ENCODE measurements around the gene TREH. TPM values are rescaled to one million over a fixed set of nuclear protein-coding genes. Genes with fewer than 3 reads are reported as not detected.
"Not testable (repeated sequence)": the region's sequence is repeated elsewhere in the genome, so short reads cannot be mapped to it uniquely, and the experiment has no call there.

TREH gene
- total RNA-seq, 1 experiment from 2014 or later: not detected

DNA sequence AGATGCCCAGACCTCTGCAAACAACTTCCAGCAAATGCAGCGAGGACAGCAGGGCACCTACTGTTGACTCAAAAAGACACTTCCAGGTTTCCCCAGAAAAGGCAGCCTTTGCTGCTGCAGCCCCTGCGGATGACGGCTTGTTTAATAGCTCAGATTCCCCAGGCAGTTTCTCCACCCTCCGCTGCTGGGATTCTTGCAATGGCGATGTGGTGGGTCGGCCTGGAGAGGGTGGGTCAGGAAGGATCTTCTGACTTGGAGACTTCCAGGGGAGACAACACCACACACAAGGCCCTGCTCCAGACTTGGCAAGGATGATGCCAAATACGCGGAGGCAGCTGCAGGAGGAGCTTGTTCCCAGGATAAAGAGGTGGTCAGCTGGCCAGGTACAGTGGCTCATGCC, 17.9 kb upstream of the TREH start:
- DNase-seq (ENCODE audit: low spot score): no peak

DNA sequence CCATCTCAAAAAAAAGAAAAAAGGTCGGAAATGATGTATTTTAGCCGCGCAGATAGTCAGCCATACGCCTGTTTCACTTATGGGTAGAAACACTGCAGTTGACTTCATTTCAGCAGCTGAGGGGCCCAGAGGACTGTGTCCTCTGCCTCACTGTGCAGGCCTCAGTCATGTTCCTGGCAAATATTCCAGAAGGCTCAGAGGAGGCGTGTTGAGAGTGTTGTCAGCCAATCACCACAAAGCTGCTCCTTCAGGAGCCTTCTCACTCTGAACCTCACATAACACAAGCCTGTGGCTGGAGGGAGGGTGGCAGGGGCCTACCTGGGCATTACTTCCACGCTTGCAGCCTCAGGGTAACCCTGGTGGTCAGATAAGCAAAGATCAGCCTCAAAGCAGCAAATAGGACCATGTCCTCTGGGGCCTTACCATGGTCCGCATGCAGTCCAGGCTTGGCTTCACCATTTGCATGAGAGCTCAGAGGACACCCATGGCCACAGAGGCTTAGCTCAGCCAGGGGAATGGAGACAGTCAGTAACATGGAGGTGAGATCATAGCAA, 17.3 kb upstream of the TREH start:
- DNase-seq (ENCODE audit: low spot score): no peak

DNA sequence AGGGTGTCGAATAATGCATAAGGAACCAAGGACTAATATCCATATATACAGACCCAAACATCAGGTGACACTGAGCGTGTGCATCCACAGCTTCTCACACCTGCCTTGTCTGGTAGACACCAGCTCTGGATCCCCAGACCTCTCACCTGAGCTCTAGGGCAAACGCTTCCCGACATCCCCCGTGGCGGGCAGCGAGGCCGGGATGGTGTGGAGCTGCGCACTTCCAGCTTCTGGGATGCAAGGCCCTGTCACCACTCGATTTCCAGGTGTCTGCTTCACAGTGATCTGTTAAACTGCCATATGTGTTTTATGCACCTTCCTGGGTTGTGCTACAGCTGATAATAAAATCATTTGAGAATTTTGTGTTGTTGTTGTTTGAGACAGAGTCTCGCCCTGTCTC, 15.3 kb upstream of the TREH start:
- DNase-seq (ENCODE audit: low spot score): no peak

DNA sequence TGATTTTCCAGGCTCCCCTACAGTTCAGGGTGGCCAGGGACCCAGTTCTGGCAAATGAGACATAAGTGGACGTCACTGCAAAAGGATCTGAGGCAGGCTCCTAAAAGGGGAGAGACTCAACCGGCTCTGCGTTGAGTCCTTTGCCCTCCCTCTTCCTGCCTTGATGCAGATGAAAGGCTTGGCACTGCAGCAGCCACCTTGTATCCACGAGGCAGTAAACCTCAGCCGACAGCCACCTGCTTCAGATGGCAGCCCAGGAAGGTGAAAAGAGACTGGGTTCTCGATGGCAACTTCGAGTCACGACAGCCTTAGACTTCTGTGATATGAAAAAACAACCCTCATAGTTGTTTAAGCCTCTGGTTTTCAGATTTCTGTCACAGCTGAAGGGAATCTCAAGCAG, 14.7 kb upstream of the TREH start:
- no peak for DNase-seq (ENCODE audit: low spot score)

DNA sequence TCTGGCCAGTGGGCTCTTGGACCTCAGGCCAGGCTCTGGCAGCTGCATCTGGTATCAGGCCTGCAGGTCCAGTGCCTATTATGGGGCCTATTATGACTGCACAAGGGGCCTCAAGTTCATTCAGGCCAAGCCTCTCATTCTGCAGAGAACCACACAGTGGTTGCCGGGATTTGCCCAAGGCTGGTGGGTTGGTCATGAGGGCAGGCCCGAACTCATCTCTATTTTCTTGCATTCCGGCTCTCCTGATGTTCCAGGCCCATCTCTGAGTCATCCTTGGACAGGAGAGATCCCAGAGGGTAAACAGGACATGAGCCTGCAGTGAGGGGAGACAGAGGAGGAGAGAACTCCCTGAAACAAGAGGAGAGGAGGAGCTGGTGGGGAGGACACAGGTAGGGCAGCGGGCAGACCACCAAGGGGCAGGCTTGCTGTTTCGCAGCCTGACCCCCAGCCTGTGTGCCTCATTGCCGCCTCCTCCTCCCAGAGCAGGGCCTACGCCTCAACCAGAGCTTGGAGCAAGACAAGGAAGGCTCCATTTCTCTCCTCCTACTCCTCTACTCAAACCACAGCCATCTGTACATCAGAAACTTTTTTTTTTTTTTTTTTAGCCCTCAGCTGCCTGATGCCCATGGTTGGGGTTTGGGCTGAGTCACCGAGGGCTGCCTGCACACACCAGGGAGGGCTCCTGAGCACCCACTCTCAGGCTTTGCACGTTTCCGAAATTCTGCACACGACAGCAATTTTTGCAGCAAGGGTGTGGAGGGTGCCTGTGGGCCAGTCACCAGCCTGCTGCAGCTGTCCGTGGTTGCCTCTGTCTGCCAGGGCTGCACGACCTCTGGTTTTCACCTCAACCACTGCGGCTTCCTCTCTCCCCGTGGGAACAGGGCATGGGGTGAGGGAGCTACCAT, 12.7 kb upstream of the TREH start:
- DNase-seq (ENCODE audit: low spot score): peak; percentile 31

DNA sequence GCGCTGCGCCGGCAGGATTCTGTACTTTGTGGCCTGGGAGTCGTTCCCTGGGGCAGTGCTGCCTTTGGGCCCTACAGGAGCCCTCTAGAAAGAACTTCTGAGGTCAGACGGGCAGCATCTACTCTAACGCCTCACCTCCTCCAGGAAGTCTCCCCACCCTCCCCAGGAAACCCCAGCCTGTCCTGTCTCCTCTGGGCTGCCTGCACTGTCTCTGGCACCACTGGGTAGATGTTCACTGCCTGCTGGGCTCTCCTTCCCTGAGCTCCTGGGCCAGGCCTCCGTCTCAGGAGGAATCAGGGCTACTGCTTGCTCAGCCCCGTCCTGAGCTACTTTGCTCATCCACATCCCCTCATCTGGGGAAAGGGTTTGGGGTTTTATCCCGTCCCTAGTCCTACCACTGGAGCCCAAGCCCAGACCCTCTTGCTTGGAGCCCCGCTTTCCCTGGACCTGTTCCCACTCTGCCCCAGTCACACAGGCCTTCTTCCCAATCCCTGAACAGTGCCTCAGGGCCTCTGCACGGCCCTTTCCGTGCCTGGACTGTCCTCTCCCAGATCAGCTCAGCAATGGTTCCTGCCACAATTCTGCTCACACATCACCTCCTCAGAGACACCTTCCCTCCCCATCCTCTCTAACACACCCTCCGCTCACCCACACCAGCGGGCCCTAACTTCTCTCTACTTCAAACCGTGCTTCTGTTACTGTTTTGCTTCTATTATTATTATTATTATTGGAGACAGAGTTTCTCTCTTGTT, 11.3 kb upstream of the TREH start:
- DNase-seq (ENCODE audit: low spot score): no peak

DNA sequence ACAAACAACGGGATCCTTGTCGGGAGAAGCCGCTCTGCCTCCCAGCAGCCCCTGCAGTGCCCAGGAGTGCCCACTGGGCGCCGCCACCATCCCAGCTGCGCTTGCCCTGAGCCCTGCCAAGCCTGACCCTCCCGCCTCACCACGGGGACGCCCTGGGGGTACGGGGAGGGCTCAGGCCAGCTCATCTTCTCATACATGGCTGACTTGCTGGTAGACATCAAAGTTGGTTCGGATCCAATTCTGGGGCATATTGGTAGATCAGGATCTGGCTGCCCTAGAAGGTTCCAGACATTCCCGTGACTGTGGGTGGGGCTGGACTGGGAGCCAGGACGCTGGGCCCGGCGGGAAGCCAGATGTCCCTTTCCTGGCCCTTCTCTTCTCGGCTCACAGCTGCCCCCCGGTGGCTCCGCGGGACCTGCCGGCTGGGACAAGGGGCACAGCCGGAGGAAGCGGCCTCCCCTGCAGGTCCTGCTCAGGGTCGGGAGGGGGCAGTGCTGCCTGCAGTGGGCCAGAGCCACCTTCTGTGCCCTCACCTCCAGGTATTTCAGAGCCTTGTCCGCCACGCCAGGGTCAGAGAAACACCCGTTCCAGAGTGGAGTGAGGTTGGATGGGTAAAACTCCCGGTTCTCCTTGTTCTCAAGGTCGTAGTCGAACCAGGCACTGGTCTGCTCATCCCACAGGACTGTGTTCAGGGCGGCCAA, 10.6 kb upstream of the TREH start:
- peak; percentile 93 for DNase-seq (ENCODE audit: low spot score)

DNA sequence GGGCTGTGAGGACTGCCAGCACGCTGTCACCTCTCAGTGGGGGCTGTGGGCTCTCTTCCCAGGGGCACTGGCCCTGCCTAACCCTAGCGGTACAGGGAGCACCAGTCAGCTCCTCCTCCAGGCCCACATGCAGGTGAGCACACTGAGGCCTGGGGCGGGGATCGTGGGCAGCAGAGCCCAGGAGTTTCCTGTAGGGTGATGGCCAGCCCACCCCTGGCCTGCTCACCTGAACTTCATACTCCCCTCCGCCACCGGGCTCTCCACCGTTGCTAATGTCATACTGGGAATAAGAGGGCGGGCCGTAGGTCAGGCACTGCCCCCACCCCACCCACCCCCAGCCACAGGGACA, 10.0 kb upstream of the TREH start:
- DNase-seq (ENCODE audit: low spot score): no peak

DNA sequence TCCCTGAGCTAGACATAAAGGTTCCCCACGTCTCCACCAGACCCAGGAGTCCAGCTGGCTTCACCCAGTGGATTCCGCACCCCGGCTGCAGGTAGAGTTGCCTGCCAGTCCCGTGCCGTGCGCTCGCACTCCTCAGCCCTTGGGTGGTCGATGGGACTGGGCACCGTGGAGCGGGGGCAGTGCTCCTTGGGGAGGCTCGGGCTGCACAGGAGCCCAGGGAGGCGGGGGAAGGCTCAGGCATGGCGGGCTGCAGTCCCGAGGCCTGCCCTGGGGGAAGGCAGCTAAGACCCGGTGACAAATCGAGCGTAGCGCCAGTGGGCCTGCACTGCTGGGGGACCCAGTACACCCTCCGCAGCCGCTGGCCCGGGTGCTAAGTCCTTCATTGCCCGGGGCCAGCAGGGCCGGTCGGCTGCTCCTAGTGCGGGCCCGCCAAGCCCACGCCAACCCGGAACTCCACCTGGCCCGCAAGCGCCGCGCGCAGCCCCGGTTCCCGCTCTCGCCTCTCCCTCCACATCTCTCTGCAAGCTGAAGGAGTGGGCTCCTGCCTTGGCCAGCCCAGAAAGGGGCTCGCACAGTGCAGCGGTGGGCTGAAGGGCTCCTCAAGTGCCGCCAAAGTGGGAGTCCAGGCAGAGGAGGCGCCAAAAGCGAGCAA, 9.5 kb upstream of the TREH start:
- DNase-seq (ENCODE audit: low spot score): no peak

DNA sequence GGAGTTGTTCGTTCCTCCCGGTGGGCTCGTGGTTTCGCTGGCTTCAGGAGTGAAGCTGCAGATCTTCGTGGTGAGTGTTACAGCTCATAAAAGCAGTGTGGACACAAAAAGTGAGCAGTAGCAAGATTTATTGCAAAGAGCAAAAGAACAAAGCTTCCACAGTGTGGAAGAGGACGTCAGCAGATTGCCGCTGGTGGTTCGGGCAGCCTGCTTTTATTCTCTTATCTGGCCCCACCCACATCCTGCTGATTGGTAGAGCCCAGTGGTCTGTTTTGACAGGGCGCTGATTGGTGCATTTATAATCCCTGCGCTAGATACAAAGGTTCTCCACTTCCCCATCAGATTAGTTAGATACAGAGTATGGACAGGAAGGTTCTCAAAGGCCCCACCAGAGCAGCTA, 8.9 kb upstream of the TREH start:
- DNase-seq (ENCODE audit: low spot score): not testable (repeated sequence)

DNA sequence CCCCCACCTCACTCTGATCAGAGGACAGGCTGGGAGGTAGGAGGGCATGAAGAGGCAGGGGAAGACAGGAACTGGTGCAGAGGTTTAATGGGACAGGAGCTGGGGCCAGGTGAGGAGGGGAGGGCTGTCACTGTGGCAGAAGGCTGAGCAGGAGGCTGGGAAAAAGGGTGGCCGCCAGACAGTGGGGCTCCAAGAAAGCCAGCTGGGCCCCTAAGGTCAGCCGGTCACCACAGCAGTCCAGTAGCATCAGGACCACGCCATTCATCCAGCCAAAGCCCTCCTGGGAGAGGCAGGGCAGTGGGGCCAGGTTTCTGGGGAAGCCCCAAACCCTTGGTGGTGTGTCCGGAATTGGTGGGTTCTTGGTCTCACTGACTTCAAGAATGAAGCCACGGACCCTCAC, 8.5 kb upstream of the TREH start:
- DNase-seq (ENCODE audit: low spot score): no peak

DNA sequence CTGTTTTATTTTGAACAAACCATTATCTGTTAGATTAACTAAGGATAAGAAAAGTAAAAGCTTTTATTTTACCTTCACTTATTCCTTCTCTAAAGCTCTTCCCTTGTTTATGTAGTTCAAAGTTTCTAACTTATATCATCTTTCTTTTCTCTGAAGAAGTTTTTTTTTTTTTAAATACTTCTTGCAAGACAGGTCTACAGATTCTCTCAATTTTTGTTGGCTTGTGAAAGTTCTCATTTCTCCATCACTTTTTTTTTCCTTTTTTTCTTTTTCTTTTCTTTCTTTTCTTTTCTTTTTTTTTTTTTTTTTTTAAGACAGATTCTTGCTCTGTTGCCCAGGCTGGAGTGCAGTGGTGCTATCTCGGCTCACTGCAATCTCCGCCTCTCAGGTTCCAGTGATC, 4.7 kb upstream of the TREH start:
- DNase-seq (ENCODE audit: low spot score): no peak

DNA sequence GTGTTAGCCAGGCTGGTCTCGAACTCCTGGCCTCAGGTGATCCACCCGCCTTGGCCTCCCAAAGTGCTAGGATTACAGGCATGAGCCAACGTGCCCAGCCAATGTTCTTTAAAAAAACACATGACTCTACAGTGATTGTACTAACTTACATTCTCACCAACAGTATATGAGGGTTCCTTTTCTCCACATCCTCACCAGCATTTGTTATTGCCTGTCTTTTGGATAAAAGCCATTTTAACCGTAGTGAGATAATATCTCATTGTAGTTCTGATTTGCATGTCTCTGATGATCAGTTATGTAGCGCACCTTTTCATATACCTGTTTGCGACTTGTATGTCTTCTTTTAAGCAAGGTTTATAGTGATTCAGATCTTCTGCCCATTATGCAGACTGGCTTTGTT, 3.5 kb upstream of the TREH start:
- DNase-seq (ENCODE audit: low spot score): not testable (repeated sequence)

DNA sequence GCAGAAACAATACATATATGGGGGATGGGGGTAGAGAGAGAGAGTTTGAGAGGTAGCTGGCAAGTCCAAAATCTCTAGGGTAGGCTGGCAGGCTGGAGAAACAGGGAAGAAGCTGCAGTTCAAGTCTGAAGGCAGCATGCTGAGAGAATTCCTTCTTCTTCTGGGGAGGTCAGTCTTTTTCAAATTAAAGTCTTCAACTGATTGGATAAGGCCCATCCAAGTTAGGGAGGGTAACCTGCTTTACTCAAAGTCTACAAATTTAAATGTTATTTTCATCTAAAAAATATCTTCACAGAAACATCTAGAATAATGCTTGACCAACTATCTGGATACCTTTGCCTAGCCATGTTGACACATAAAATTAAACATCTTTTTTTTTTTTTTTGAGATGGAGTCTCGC, 2.9 kb upstream of the TREH start:
- no peak for DNase-seq (ENCODE audit: low spot score)

DNA sequence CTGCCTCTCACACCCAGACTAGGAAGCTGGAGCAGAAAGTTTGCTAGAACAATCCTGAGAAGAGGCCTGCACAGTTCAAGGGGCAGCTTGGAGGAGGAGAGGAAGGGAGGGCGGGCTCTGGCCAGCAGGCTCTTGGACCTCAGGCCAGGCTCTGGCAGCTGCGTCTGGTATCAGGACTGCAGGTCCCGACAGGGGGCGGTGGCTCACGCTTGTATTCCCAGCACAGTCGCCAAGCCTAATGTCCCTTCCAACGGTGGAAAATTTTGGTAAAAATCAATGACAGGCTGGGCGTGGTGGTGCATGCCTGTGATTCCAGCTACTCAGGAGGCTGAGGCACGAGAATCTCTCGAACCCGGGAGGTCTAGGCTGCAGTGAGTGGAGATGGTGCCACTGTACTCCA, 542 bp downstream of the TREH start:
- not testable (repeated sequence) for DNase-seq (ENCODE audit: low spot score)

DNA sequence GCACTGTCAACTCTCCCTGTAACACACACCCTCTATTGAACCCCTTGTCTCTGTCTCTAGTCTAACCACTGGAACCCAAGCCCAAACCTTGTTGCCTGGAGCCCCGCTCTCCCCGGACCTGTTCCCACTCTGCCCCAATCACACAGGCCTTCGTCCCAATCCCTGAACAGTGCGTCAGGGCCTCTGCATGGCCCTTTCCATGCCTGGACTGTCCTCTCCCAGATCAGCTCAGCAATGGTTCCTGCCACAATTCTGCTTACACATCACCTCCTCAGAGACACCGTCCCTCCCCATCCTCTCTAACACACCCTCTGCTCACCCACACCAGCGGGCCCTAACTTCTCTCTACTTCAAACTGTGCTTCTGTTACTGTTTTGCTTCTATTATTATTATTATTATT, 1.5 kb downstream of the TREH start:
- DNase-seq (ENCODE audit: low spot score): no peak

DNA sequence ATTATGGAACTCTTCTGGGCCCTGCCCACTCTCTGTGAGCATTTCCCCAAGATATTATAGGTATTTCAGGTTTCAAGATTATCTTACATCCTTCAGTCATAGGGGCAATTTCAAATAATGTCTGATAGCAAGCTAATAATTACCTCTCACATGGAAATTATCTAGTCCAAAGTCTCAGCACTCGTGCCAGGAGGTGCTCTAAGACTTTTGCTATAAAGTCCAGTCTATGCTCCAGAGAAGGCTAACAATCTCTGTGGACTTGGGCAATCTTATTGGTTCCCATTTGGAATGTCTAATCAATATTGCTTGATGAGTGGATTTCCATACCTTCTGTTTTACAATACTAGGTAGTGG, 5.4 kb downstream of the TREH start:
- no peak for DNase-seq (ENCODE audit: low spot score)

DNA sequence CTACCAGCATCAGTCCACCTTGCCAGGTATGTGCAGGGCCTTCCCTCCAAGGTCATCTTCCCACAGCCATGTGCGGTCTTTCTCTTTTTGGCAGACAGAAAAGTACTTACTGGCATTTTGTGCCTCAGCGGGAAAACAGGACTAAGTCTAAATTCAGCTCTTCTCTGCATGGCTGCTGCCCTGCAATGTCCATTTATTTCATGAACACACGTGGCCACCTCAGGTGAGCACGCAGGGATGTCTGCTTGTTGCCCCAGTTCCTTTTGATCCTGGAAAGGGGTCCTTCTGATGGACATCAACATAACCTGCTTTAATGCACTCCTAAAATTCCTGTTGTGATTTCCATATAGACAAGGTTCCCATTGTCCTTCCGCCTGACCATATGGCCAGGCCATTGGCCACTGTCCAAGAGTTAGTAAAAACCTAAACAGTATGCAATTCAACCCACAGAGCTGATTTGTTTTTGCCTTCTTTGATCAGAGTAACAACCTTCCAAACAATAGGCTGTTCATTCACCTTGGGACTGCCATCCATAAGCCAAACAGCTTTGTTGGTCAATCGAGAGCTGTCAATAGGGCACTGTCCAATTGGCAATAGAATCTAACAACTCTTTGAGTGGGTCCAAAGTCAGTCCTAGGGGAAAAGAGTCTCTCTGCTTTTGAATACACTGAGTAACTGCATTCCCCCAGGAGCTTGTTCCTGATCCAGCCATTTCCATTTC, 5.9 kb downstream of the TREH start:
- no peak for DNase-seq (ENCODE audit: low spot score)

DNA sequence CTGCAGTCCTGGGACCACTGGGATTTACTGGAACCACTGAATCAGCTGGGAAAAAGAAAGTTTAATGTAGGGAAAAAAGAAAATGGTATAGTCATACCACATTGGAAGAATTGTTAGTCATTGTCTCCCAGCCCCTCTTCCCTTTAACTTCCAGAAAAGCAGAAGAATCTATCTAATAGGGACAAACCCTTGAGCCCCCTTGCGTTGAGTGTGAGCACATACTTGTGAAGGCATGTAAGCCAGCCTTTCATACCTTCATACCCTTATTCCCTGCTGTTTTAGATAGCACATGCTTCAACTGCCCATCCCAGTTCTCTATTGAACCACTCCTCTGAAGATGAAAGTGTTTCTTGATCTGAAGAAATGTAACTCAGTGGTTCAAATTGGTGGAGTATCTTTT, 6.6 kb downstream of the TREH start:
- no peak for DNase-seq (ENCODE audit: low spot score)

DNA sequence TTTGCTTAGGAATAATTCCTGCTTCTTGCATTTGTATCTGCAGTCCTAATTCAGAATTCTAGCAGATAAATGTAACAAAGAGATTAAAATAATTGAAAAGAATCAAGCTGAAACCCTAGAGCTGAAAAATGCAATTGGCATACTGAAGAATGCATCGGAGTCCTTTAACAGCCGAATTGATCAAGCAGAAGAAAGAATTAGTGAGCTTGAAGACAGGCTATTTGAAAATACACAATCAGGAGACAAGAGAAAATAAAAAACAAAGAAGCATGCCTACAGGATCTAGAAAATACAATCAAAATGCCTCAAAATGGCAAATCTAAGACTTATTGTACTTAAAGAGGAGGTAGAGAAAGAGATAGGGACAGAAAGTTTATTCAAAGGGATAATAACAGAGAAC, 8.2 kb downstream of the TREH start:
- no peak for DNase-seq (ENCODE audit: low spot score)

DNA sequence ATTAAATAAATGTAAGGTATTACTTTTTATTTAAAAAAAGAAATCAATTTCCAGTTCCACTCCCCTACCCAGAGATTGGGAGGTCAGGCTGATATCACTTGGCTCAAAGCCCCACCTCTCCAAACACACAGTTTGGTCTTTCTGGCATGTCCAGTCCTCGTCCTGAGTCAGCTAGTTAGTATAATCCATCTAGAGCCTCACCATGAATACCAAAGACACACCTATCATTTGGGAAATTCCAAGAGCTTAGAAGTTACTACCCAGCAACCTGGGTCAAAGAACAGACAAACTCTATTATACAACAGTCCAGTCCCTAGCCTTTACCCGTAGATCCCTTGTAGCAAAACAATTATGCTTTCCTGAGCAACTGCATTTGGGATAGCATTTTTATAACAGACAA, 9.4 kb downstream of the TREH start:
- DNase-seq (ENCODE audit: low spot score): no peak

Data from H4 (cell line).